GM18498 (cell line): ENCODE results near the gene TXN2.
"Not testable (repeated sequence)": the region's sequence is repeated elsewhere in the genome, so short reads cannot be mapped to it uniquely, and the experiment has no call there.

Experiments used
- ATAC-seq: cut with Tn5 transposase; IDR thresholded peaks from one replicate; pipeline ENCODE4 v1.9.1; 2021; ENCODE audit warnings: mild to moderate bottlenecking, moderate library complexity; ENCODE audit not compliant: unreplicated experiment

TXN2 gene

GRCh38 chr22:36456464-36456845 lies 25.0 kb downstream of the TXN2 start:
- ATAC-seq: no peak

GRCh38 chr22:36455571-36456463 lies 25.6 kb downstream of the TXN2 start:
- no peak for ATAC-seq

- peak; percentile 67 for ATAC-seq
Measured at GRCh38 chr22:36454916-36455570, 26.4 kb downstream of the TXN2 start.

GRCh38 chr22:36453855-36454378 lies 27.5 kb downstream of the TXN2 start:
- ATAC-seq: no peak

GRCh38 chr22:36452978-36453607 lies 28.3 kb downstream of the TXN2 start:
- ATAC-seq: not testable (repeated sequence)

- no peak for ATAC-seq
Measured at GRCh38 chr22:36452250-36452977, 29.0 kb downstream of the TXN2 start.

- ATAC-seq: not testable (repeated sequence)
Measured at GRCh38 chr22:36450923-36451322, 30.5 kb downstream of the TXN2 start.

- ATAC-seq: no peak
Measured at GRCh38 chr22:36449596-36450175, 31.8 kb downstream of the TXN2 start.

- no peak for ATAC-seq
Measured at GRCh38 chr22:36447632-36448031, 33.8 kb downstream of the TXN2 start.

GRCh38 chr22:36445158-36445668 lies 36.2 kb downstream of the TXN2 start:
- ATAC-seq: no peak

- no peak for ATAC-seq
Measured at GRCh38 chr22:36443198-36443770, 38.2 kb downstream of the TXN2 start.

GRCh38 chr22:36442506-36443197 lies 38.8 kb downstream of the TXN2 start:
- ATAC-seq: no peak

GRCh38 chr22:36440429-36441002 lies 40.9 kb downstream of the TXN2 start:
- no peak for ATAC-seq

- ATAC-seq: no peak
Measured at GRCh38 chr22:36439481-36440271, 41.8 kb downstream of the TXN2 start.

GRCh38 chr22:36435516-36436415 lies 45.7 kb downstream of the TXN2 start:
- no peak for ATAC-seq

GRCh38 chr22:36433318-36434231 lies 47.9 kb downstream of the TXN2 start:
- ATAC-seq: no peak
